H9 (cell line): Measurements from ENCODE around the gene CETP. TPM values are rescaled to one million over a fixed set of nuclear protein-coding genes. Genes with fewer than 3 reads are reported as not detected.

Experiments used
- DNase-seq: peaks from one replicate; pipeline ENCODE4 v3.0.0-alpha.2; 2017
- H2AFZ ChIP-seq: one replicate; pipeline ENCODE4 v1.6.1; 2013; ENCODE audit warnings: mild to moderate bottlenecking, low read length, control low read depth, moderate library complexity
- H2AK5ac ChIP-seq: 2 replicates; pipeline ENCODE4 v1.6.1; 2013; ENCODE audit warnings: low read length, control low read depth, mixed read lengths; ENCODE audit not compliant: insufficient read length
- H2BK120ac ChIP-seq: one replicate; pipeline ENCODE4 v1.6.1; 2013; ENCODE audit warnings: low read depth, mild to moderate bottlenecking, low read length, control low read depth, inconsistent platforms; ENCODE audit not compliant: poor library complexity, severe bottlenecking
- H2BK12ac ChIP-seq: 2 replicates; pipeline ENCODE4 v1.6.1; 2013; ENCODE audit warnings: low read length, control low read depth, mixed read lengths, low read depth; ENCODE audit not compliant: insufficient read length
- H2BK15ac ChIP-seq: 2 replicates; pipeline ENCODE4 v1.6.1; 2013; ENCODE audit warnings: low read depth, low read length, control low read depth
- H2BK20ac ChIP-seq: one replicate; pipeline ENCODE4 v1.6.1; 2013; ENCODE audit warnings: low read depth, mild to moderate bottlenecking, low read length, control low read depth, inconsistent platforms; ENCODE audit not compliant: poor library complexity, severe bottlenecking
- H2BK5ac ChIP-seq: 2 replicates; pipeline ENCODE4 v1.6.1; 2013; ENCODE audit warnings: low read length, control low read depth, mixed read lengths; ENCODE audit not compliant: insufficient read length
- H3K14ac ChIP-seq: 2 replicates; pipeline ENCODE4 v1.6.1; 2013; ENCODE audit warnings: low read length, control low read depth; ENCODE audit not compliant: insufficient read depth
- H3K18ac ChIP-seq: 2 replicates; pipeline ENCODE4 v1.6.1; 2013; ENCODE audit warnings: low read depth, mild to moderate bottlenecking, mixed read lengths, low read length, control low read depth; ENCODE audit not compliant: insufficient read length
- H3K23ac ChIP-seq: 2 replicates; pipeline ENCODE4 v1.6.1; 2013; ENCODE audit warnings: low read length, control low read depth, mixed read lengths, low read depth; ENCODE audit not compliant: insufficient read length
- H3K23me2 ChIP-seq: 2 replicates; pipeline ENCODE4 v1.6.1; 2013; ENCODE audit warnings: low read depth, mild to moderate bottlenecking, mixed read lengths, low read length, control low read depth; ENCODE audit not compliant: insufficient read length, poor library complexity, severe bottlenecking
- H3K27ac ChIP-seq: 2 replicates; pipeline ENCODE4 v1.5.1; 2013; ENCODE audit warnings: low read length, control low read depth, mixed read lengths, low read depth; ENCODE audit not compliant: insufficient read length
- H3K27me3 ChIP-seq: 2 replicates; pipeline ENCODE4 v1.6.1; 2013; ENCODE audit warnings: low read length, control low read depth, inconsistent platforms; ENCODE audit not compliant: insufficient read depth
- H3K4ac ChIP-seq: 2 replicates; pipeline ENCODE4 v1.6.1; 2013; ENCODE audit warnings: low read depth, mild to moderate bottlenecking, control low read depth, inconsistent platforms, low read length, moderate library complexity
- H3K4me1 ChIP-seq: 2 replicates; pipeline ENCODE4 v1.6.1; 2013; ENCODE audit warnings: low read length, control low read depth, inconsistent platforms; ENCODE audit not compliant: insufficient read depth
- H3K4me2 ChIP-seq: 2 replicates; pipeline ENCODE4 v1.6.1; 2013; ENCODE audit warnings: low read length, control low read depth, mixed read lengths; ENCODE audit not compliant: insufficient read length, insufficient read depth
- H3K56ac ChIP-seq: 2 replicates; pipeline ENCODE4 v1.6.1; 2013; ENCODE audit warnings: low read depth, mild to moderate bottlenecking, mixed read lengths, low read length, control low read depth; ENCODE audit not compliant: insufficient read length
- H3K79me1 ChIP-seq: 2 replicates; pipeline ENCODE4 v1.6.1; 2013; ENCODE audit warnings: low read depth, mild to moderate bottlenecking, moderate library complexity, low read length, control low read depth, inconsistent platforms; ENCODE audit not compliant: insufficient read depth, poor library complexity, severe bottlenecking
- H3K79me2 ChIP-seq: 2 replicates; pipeline ENCODE4 v1.6.1; 2013; ENCODE audit warnings: low read length, control low read depth, inconsistent platforms; ENCODE audit not compliant: insufficient read depth
- H3K9ac ChIP-seq: 2 replicates; pipeline ENCODE4 v1.6.1; 2013; ENCODE audit warnings: low read length, control low read depth, mixed read lengths; ENCODE audit not compliant: insufficient read length; ENCODE audit errors: extremely low read depth
- H3K9me3 ChIP-seq: one replicate; pipeline ENCODE4 v1.6.1; 2013; ENCODE audit warnings: low read depth, low read length, inconsistent platforms; ENCODE audit not compliant: control insufficient read depth
- H3T11ph ChIP-seq: one replicate; pipeline ENCODE4 v1.6.1; 2013; ENCODE audit warnings: mild to moderate bottlenecking, low read length, control low read depth, inconsistent platforms
- H4K20me1 ChIP-seq: one replicate; pipeline ENCODE4 v1.6.1; 2013; ENCODE audit not compliant: control insufficient read depth, insufficient read length, insufficient read depth
- H4K5ac ChIP-seq: 2 replicates; pipeline ENCODE4 v1.6.1; 2013; ENCODE audit warnings: low read depth, mild to moderate bottlenecking, mixed read lengths, low read length, control low read depth; ENCODE audit not compliant: insufficient read length
- H4K8ac ChIP-seq: replicated peaks from 2 replicates; pipeline ENCODE4 v1.6.1; 2013; ENCODE audit warnings: low read length, control low read depth, mixed read lengths, low read depth; ENCODE audit not compliant: insufficient read length
- H4K91ac ChIP-seq: 2 replicates; pipeline ENCODE4 v1.6.1; 2013; ENCODE audit warnings: low read depth, mild to moderate bottlenecking, moderate library complexity, mixed read lengths, low read length, control low read depth; ENCODE audit not compliant: insufficient read length
- H3K27ac Mint-ChIP-seq, 3 experiments: 2 replicates in 2 of 3; 3 replicates in 1 of 3; pipeline ENCODE4 v1.8.0; 2020 to 2021; ENCODE audit warnings: mixed read lengths in 3 of 3, mild to moderate bottlenecking in 1 of 3, moderate library complexity in 1 of 3
- H3K27me3 Mint-ChIP-seq: 2 replicates; pipeline ENCODE4 v1.8.0; 2021; ENCODE audit warnings: low read depth, mild to moderate bottlenecking, moderate library complexity, mixed read lengths
- H3K36me3 Mint-ChIP-seq, 3 experiments: 2 replicates in 2 of 3; 3 replicates in 1 of 3; pipeline ENCODE4 v1.8.0; 2020 to 2021; ENCODE audit warnings: low read depth in 3 of 3, mixed read lengths in 3 of 3; ENCODE audit not compliant: insufficient read depth in 1 of 3
- H3K4me1 Mint-ChIP-seq, 2 experiments: 2 replicates each; pipeline ENCODE4 v1.8.0; 2020; ENCODE audit warnings: mixed read lengths in 2 of 2
- H3K4me3 Mint-ChIP-seq, 2 experiments: 2 replicates in 1 of 2; 3 replicates in 1 of 2; pipeline ENCODE4 v1.8.0; 2020 to 2021; ENCODE audit warnings: mild to moderate bottlenecking in 2 of 2, mixed read lengths in 2 of 2, moderate library complexity in 1 of 2
- H3K9me3 Mint-ChIP-seq, 2 experiments: 2 replicates in 1 of 2; 3 replicates in 1 of 2; pipeline ENCODE4 v1.8.0; 2020; ENCODE audit warnings: mild to moderate bottlenecking in 2 of 2, mixed read lengths in 2 of 2, moderate library complexity in 1 of 2
- CTCF ChIP-seq: fragments of 200-600 bp; sonication (generic); conservative IDR thresholded peaks from 3 replicates; pipeline ENCODE4 v1.8.0; 2021; ENCODE audit warnings: antibody characterized with exemption, mild to moderate bottlenecking
- WGBS: extraction: QIAGEN DNeasy Blood & Tissue Kit; methylation state at CpG from one replicate; pipeline ENCODE4 v1.1.7; 2013; ENCODE audit warnings: missing lambda C conversion rate, low lambda C conversion rate, mixed read lengths; ENCODE audit not compliant: insufficient read length; ENCODE audit errors: extremely low coverage; 5-methylcytosine and 5-hydroxymethylcytosine counted together
- total RNA-seq: library from RNA; stranded (reverse); gene quantifications from 2 replicates; pipeline ENCODE4 v1.2.1, GENCODE V29; 2021

Gene CETP
- total RNA-seq, 1 experiment from 2014 or later: not detected

- Histone ChIP-seq H2BK20ac (no peak overlapping the region), H3K23ac (no peak overlapping the region), H2BK5ac (no peak overlapping the region), H3K4me1 (no peaks in the 10 kb centered on the region), H2BK120ac (no peak overlapping the region), H3K56ac (no peak overlapping the region), H3K9ac (no peak overlapping the region), H4K5ac (no peak overlapping the region), H4K8ac (no peak overlapping the region), H4K20me1 (no peaks in the 10 kb centered on the region), H3K18ac (no peak overlapping the region), H2AK5ac (no peak overlapping the region), H3K9me3 (no peaks in the 10 kb centered on the region), H2BK15ac (no peak overlapping the region), H3K27me3 (no peaks in the 10 kb centered on the region), H3K14ac (no peak overlapping the region), H3T11ph (no peak overlapping the region), H3K79me2 (no peaks in the 10 kb centered on the region), H4K91ac (no peak overlapping the region), H3K4ac (no peak overlapping the region), H2AFZ (no peak overlapping the region), H3K4me2 (no peak overlapping the region), H3K27ac (no peak overlapping the region), H2BK12ac (no peak overlapping the region), H3K23me2 (no peaks in the 10 kb centered on the region), H3K79me1 (no peaks in the 10 kb centered on the region)
- no peak for TF ChIP-seq CTCF
- Mint-ChIP-seq H3K36me3 (no peaks in the 10 kb centered on the region; a peak in 1 of 7 replicates), H3K9me3 (no peaks in the 10 kb centered on the region), H3K4me1 (peaks cover 6 to 7% of the 10 kb centered on the region in 2 experiments), H3K27me3 (no peaks in the 10 kb centered on the region), H3K4me3 (no peak overlapping the region), H3K27ac (no peak overlapping the region)
- WGBS: no CpG with 5 or more reads among the region's 2 CpGs
- DNase-seq: no peak
Observed at GRCh38 chr16:57013229-57013628, 51.5 kb downstream of the CETP start.
